DOHH2 (cell line): ENCODE measurements around the gene ALPK1.

ENCODE experiments used
- H3F3A ChIP-seq: fragments of 200-600 bp; sonication (generic), shearing (Covaris generic); 2 replicates; pipeline ENCODE4 v1.6.0; 2016; ENCODE audit warnings: antibody characterized with exemption, mild to moderate bottlenecking; ENCODE audit not compliant: control insufficient read depth, insufficient read depth
- H3K27ac ChIP-seq: fragments of 200-600 bp; sonication (generic); 2 replicates; pipeline ENCODE4 v1.5.1; 2014; ENCODE audit warnings: low read depth, mild to moderate bottlenecking, low read length, moderate library complexity
- H3K27me3 ChIP-seq: fragments of 200-600 bp; sonication (generic); 2 replicates; pipeline ENCODE4 v1.6.1; 2014; ENCODE audit warnings: mild to moderate bottlenecking, low read length, mixed read lengths; ENCODE audit not compliant: control insufficient read depth
- H3K36me3 ChIP-seq: fragments of 200-600 bp; sonication (generic); 2 replicates; pipeline ENCODE4 v1.6.1; 2014; ENCODE audit warnings: mild to moderate bottlenecking, low read length, moderate library complexity, mixed read lengths; ENCODE audit not compliant: control insufficient read depth
- H3K4me1 ChIP-seq: fragments of 200-600 bp; sonication (generic); 2 replicates; pipeline ENCODE4 v1.6.1; 2014; ENCODE audit warnings: mild to moderate bottlenecking, low read length, mixed read lengths; ENCODE audit not compliant: control insufficient read depth
- H3K4me2 ChIP-seq: fragments of 200-600 bp; sonication (generic); 2 replicates; pipeline ENCODE4 v1.6.0; 2014; ENCODE audit warnings: mild to moderate bottlenecking, low read length, moderate library complexity
- H3K4me3 ChIP-seq: fragments of 200-600 bp; sonication (generic); 2 replicates; pipeline ENCODE4 v1.5.1; 2014; ENCODE audit warnings: mild to moderate bottlenecking, low read length, mixed read lengths
- H3K79me2 ChIP-seq: fragments of 200-600 bp; sonication (generic); 2 replicates; pipeline ENCODE4 v1.6.1; 2014; ENCODE audit warnings: mild to moderate bottlenecking, low read length, mixed read lengths; ENCODE audit not compliant: control insufficient read depth
- H3K9me2 ChIP-seq: fragments of 200-600 bp; sonication (generic); replicated peaks from 2 replicates; pipeline ENCODE4 v1.6.1; 2014; ENCODE audit warnings: mild to moderate bottlenecking, low read length, mixed read lengths; ENCODE audit not compliant: control insufficient read depth
- H3K9me3 ChIP-seq: fragments of 200-600 bp; sonication (generic); 2 replicates; pipeline ENCODE4 v1.6.1; 2014; ENCODE audit warnings: antibody characterized with exemption, low read length, mixed read lengths; ENCODE audit not compliant: control insufficient read depth, insufficient read depth
- H4K20me1 ChIP-seq: fragments of 200-600 bp; sonication (generic); 2 replicates; pipeline ENCODE4 v1.6.0; 2014; ENCODE audit warnings: low read depth, mild to moderate bottlenecking, antibody characterized with exemption, low read length, moderate library complexity; ENCODE audit not compliant: control insufficient read depth, insufficient read depth
- EZH2phosphoT487 ChIP-seq: fragments of 200-600 bp; sonication (generic); IDR thresholded peaks from 2 replicates; pipeline ENCODE4 v1.6.1; 2017; ENCODE audit warnings: borderline replicate concordance, mild to moderate bottlenecking, antibody characterized with exemption, low read length, moderate library complexity, mixed read lengths
- TF ChIP-seq, protein P1 (sequence below): fragments of 200-600 bp; sonication (generic); IDR thresholded peaks from one replicate; pipeline ENCODE4 v1.5.1; 2014; ENCODE audit warnings: antibody characterized with exemption, mild to moderate bottlenecking, low read depth, low read length; ENCODE audit not compliant: poor library complexity, severe bottlenecking

The ALPK1 gene

DNA sequence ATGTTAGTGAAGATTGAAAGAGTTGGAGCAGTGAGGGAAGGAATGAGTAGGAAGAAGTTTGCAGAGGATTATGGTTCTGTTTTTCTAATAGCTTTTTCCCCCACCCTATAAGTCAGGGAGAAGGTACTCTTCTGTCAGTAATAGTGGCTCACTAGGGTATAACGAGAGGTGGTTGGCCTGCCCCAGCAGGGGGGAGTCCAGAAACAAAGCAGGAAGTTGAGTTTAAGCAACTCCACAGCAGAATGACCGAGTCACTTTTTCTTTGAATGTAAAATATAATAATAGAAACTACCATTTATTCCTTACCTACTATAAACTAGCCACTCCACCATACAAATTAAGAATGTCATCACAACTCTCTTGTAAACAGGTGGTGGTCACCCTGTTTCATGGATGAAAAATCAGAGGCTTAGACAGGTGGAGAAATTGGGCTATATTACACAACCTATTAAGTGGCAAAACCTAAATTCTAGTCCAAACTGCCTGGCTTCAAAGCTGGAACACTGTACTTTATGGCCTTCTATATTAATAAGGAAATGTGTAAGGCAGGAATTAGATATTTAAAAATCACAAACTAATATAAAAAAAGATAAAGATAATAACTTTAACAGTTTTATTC lies 43.7 kb upstream of the ALPK1 start:
- peaks cover 12% of the 10 kb centered on the region for H3K79me2 ChIP-seq
- TF ChIP-seq, protein P1, sequence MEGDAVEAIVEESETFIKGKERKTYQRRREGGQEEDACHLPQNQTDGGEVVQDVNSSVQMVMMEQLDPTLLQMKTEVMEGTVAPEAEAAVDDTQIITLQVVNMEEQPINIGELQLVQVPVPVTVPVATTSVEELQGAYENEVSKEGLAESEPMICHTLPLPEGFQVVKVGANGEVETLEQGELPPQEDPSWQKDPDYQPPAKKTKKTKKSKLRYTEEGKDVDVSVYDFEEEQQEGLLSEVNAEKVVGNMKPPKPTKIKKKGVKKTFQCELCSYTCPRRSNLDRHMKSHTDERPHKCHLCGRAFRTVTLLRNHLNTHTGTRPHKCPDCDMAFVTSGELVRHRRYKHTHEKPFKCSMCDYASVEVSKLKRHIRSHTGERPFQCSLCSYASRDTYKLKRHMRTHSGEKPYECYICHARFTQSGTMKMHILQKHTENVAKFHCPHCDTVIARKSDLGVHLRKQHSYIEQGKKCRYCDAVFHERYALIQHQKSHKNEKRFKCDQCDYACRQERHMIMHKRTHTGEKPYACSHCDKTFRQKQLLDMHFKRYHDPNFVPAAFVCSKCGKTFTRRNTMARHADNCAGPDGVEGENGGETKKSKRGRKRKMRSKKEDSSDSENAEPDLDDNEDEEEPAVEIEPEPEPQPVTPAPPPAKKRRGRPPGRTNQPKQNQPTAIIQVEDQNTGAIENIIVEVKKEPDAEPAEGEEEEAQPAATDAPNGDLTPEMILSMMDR = no peak
- no peak for TF ChIP-seq EZH2phosphoT487
- H3K9me3 ChIP-seq = no peaks in the 10 kb centered on the region
- peaks cover 17% of the 10 kb centered on the region for H3K36me3 ChIP-seq
- no peaks in the 10 kb centered on the region for H3F3A ChIP-seq
- no peaks in the 10 kb centered on the region for H4K20me1 ChIP-seq
- no peak overlapping the region for H3K4me3 ChIP-seq
- no peak overlapping the region for H3K27ac ChIP-seq
- H3K4me2 ChIP-seq = no peak overlapping the region
- H3K9me2 ChIP-seq = no peaks in the 10 kb centered on the region
- H3K4me1 ChIP-seq = peaks cover 6% of the 10 kb centered on the region
- H3K27me3 ChIP-seq = no peaks in the 10 kb centered on the region

DNA sequence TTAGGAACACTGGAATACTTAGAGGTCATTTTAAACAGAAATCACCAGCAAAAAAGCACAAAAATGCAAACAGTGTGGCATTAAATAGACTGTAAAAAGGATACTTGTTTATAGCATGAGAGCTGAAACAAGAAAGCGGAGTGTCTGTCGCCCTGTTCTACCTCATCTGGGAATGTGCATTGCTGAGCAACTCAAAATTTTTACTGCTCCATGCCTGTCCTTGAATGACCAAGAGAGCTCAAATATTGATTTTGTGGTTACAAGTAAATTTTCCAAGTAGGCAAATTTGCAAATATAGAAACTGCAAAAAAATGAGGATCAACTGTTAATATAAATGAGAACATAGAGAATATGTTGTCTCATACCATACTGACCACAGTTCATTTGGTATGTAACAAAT lies 40.1 kb upstream of the ALPK1 start:
- peaks cover 6% of the 10 kb centered on the region for H3K4me1 ChIP-seq
- no peak overlapping the region for H3K27ac ChIP-seq
- no peaks in the 10 kb centered on the region for H4K20me1 ChIP-seq
- no peak overlapping the region for H3K4me2 ChIP-seq
- no peak overlapping the region for H3K4me3 ChIP-seq
- H3K27me3 ChIP-seq = no peaks in the 10 kb centered on the region
- TF ChIP-seq EZH2phosphoT487 = no peak
- TF ChIP-seq, protein P1 = no peak
- no peaks in the 10 kb centered on the region for H3K9me2 ChIP-seq
- H3K36me3 ChIP-seq = peaks cover 23% of the 10 kb centered on the region
- no peaks in the 10 kb centered on the region for H3F3A ChIP-seq
- no peaks in the 10 kb centered on the region for H3K79me2 ChIP-seq
- H3K9me3 ChIP-seq = no peaks in the 10 kb centered on the region

- H3K4me2 ChIP-seq = no peak overlapping the region
- TF ChIP-seq, protein P1 = peak; percentile 52
- TF ChIP-seq EZH2phosphoT487 = no peak
- H3F3A ChIP-seq = peaks cover 8% of the 10 kb centered on the region
- no peaks in the 10 kb centered on the region for H4K20me1 ChIP-seq
- H3K9me3 ChIP-seq = no peaks in the 10 kb centered on the region
- H3K27me3 ChIP-seq = no peaks in the 10 kb centered on the region
- no peak overlapping the region for H3K4me3 ChIP-seq
- no peaks in the 10 kb centered on the region for H3K4me1 ChIP-seq
- H3K79me2 ChIP-seq = no peaks in the 10 kb centered on the region
- H3K36me3 ChIP-seq = peaks cover 26% of the 10 kb centered on the region
- no peaks in the 10 kb centered on the region for H3K9me2 ChIP-seq
- H3K27ac ChIP-seq = no peak overlapping the region
Observed at GRCh38 chr4:112266823-112267222, 30.3 kb upstream of the ALPK1 start.
